ENCODE data around the gene C1QTNF7. TPM values are rescaled to one million over a fixed set of nuclear protein-coding genes. Genes with fewer than 3 reads are reported as not detected.

The C1QTNF7 gene
- total RNA-seq, 1 experiment from 2014 or later = not detected

GRCh38 chr4:15488658-15489470 is 61.0 kb downstream of the C1QTNF7 start:
- DNase-seq (ENCODE audit: low read depth, low spot score) (no peak), ATAC-seq (no peak)
- ChIA-PET POLR2A (no interaction called here), CTCF (no interaction called here), RAD21 (ENCODE audit: low non-redundant PET in 1 of 2, low total read pairs in 2 of 2, uncharacterized antibody in 2 of 2, unreplicated experiment in 2 of 2) (no interaction called here)
- Histone ChIP-seq H3K27me3 (ENCODE audit: insufficient read depth, low read length) (no peaks in the 10 kb centered on the region), H3K79me2 (ENCODE audit: insufficient read depth, low read length) (no peaks in the 10 kb centered on the region), H3K27ac (ENCODE audit: low read depth, low read length) (no peak overlapping the region), H3K4me3 (replicated peaks in 1 of 2; ENCODE audit: low read depth in 1 of 2, low read length in 2 of 2) (no peak overlapping the region), H3K9ac (ENCODE audit: low read length) (no peak overlapping the region), H3K36me3 (ENCODE audit: control insufficient read depth in 1 of 2, insufficient read depth in 2 of 2, low read length in 2 of 2) (0 out of 4 replicates have a peak, but pooled peaks cover 0 to 3% of the 10 kb centered on the region in 2 experiments), H3K4me2 (ENCODE audit: low read length) (no peak overlapping the region), H2AFZ (ENCODE audit: low read depth, low read length, poor library complexity, severe bottlenecking) (no peak overlapping the region), H3K4me1 (ENCODE audit: control insufficient read depth in 1 of 2, insufficient read depth in 2 of 2, low read length in 2 of 2) (no peaks in the 10 kb centered on the region), H4K20me1 (ENCODE audit: insufficient read depth) (no peaks in the 10 kb centered on the region), H3K9me3 (ENCODE audit: control insufficient read depth in 1 of 2, insufficient read depth in 1 of 2, low read depth in 1 of 2, low read length in 2 of 2) (no peaks in the 10 kb centered on the region), H3K9me2 (ENCODE audit: insufficient read depth) (no peaks in the 10 kb centered on the region)
- no TSS peak for BruUV-seq (replicated peaks)
- intact Hi-C loops (cut with micrococcal nuclease) = no loop called here
- TF ChIP-seq FOSL1 (IDR thresholded peaks at IDR 0.05; ENCODE audit: low read depth) (no peak), ZBTB33 (IDR thresholded peaks at IDR 0.05; ENCODE audit: extremely low read depth, insufficient replicate concordance, low read length) (no peak), EZH2 (IDR thresholded peaks at IDR 0.05) (no peak), SIN3A (IDR thresholded peaks at IDR 0.05; ENCODE audit: low read depth) (no peak), ZFX (IDR thresholded peaks at IDR 0.05) (no peak)

- no peaks in the 10 kb centered on the region for H3K27me3 ChIP-seq (ENCODE audit: insufficient read depth, low read length)
- ChIA-PET CTCF (no interaction called here), POLR2A (no interaction called here), RAD21 (ENCODE audit: low non-redundant PET in 1 of 2, low total read pairs in 2 of 2, uncharacterized antibody in 2 of 2, unreplicated experiment in 2 of 2) (no interaction called here)
- no peak overlapping the region for H3K9ac ChIP-seq (ENCODE audit: low read length)
- no peaks in the 10 kb centered on the region for H3K9me2 ChIP-seq (ENCODE audit: insufficient read depth)
- 0 out of 4 replicates have a peak, but pooled peaks cover 0 to 3% of the 10 kb centered on the region in 2 experiments for H3K36me3 ChIP-seq (ENCODE audit: control insufficient read depth in 1 of 2, insufficient read depth in 2 of 2, low read length in 2 of 2)
- H4K20me1 ChIP-seq (ENCODE audit: insufficient read depth) = no peaks in the 10 kb centered on the region
- no peak overlapping the region for H2AFZ ChIP-seq (ENCODE audit: low read depth, low read length, poor library complexity, severe bottlenecking)
- no peaks in the 10 kb centered on the region for H3K9me3 ChIP-seq (ENCODE audit: control insufficient read depth in 1 of 2, insufficient read depth in 1 of 2, low read depth in 1 of 2, low read length in 2 of 2)
- H3K4me1 ChIP-seq (ENCODE audit: control insufficient read depth in 1 of 2, insufficient read depth in 2 of 2, low read length in 2 of 2) = no peaks in the 10 kb centered on the region
- no peak overlapping the region for H3K4me3 ChIP-seq (replicated peaks in 1 of 2; ENCODE audit: low read depth in 1 of 2, low read length in 2 of 2)
- no peak overlapping the region for H3K27ac ChIP-seq (ENCODE audit: low read depth, low read length)
- TF ChIP-seq ZBTB33 (IDR thresholded peaks at IDR 0.05; ENCODE audit: extremely low read depth, insufficient replicate concordance, low read length) = no peak
- TF ChIP-seq JUND (IDR thresholded peaks at IDR 0.05) = no peak
- no peak for TF ChIP-seq CEBPB (IDR thresholded peaks at IDR 0.05; ENCODE audit: low read depth)
- TF ChIP-seq SP1 (IDR thresholded peaks at IDR 0.05; ENCODE audit: low read depth) = no peak
- no peak for TF ChIP-seq RAD21 (IDR thresholded peaks at IDR 0.05; ENCODE audit: low read depth)
- no peak for TF ChIP-seq ZNF274 (IDR thresholded peaks at IDR 0.05; ENCODE audit: low read depth, low read length)
- no peak for TF ChIP-seq ATF3 (IDR thresholded peaks at IDR 0.05)
- TF ChIP-seq CTCF (IDR thresholded peaks at IDR 0.05 in 2 of 3, conservative IDR thresholded peaks at IDR 0.05 in 1 of 3; ENCODE audit: borderline replicate concordance in 1 of 3, insufficient read depth in 1 of 3, low read depth in 2 of 3, low read length in 2 of 3) = no peak
- no peak for TF ChIP-seq POLR2AphosphoS5 (IDR thresholded peaks at IDR 0.05; ENCODE audit: low read depth, low read length)
- no peak for TF ChIP-seq ZFX (IDR thresholded peaks at IDR 0.05)
- TF ChIP-seq CBX3 (IDR thresholded peaks at IDR 0.05; ENCODE audit: low read depth) = no peak
- intact Hi-C loops (cut with micrococcal nuclease) = no loop called here
- DNase-seq (ENCODE audit: low read depth, low spot score) (no peak), ATAC-seq (no peak)
- H3K4me2 ChIP-seq (ENCODE audit: low read length) = no peak overlapping the region
- no peaks in the 10 kb centered on the region for H3K79me2 ChIP-seq (ENCODE audit: insufficient read depth, low read length)
- BruUV-seq (replicated peaks) = no TSS peak
These were observed 61.7 kb downstream of the C1QTNF7 start for GRCh38 chr4:15489551-15489950.
